Measurements from ENCODE around the gene NMUR2.

- TF ChIP-seq CTCF (IDR thresholded peaks at IDR 0.05; ENCODE audit: low read depth, low read length, poor library complexity, severe bottlenecking): no peak
- TF ChIP-seq EZH2phosphoT487 (IDR thresholded peaks at IDR 0.05; ENCODE audit: borderline replicate concordance, low read length): no peak
Observed at GRCh38 chr5:152397581-152397980, 7.5 kb downstream of the NMUR2 start.
